ENCODE measurements around the gene ZNF823. TPM values are rescaled to one million over a fixed set of nuclear protein-coding genes. Genes with fewer than 3 reads are reported as not detected.

The ZNF823 gene
- total and polyA plus RNA-seq, 2 of the 13 experiments (the other 11 are each of a cell fraction or from before 2014, with no cell fraction given): 5.7 to 11.7 TPM

DNA sequence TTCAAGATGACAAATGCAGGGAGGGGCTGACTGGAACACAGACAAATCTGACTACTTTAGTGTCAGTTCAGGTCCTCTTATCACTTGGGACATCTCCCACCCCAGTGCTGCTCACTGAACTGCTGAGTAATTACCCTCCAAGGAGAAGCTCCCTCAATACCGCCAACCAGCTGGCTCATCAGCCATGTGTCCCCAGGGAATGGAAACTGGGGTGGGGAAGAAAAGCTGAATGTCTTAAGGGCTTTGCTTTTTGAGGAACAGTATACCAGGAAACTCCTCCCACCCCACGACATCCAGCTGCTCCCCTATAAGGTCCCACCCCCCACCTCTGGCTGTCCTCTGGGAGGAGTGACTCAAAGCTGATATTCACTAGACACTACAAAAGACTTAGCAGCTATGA lies 2.0 kb downstream of the ZNF823 start:
- CTCF ChIA-PET (ENCODE audit: low intra/inter-chr PET ratio, low total read pairs): no interaction called here
- no TSS peak for BruUV-seq (replicated peaks)
- no peaks in the 10 kb centered on the region for H3K27me3 ChIP-seq (ENCODE audit: control insufficient read depth in 1 of 2, insufficient read depth in 2 of 2, low read length in 2 of 2)
- WGBS (ENCODE audit: low lambda C conversion rate): 65% methylated on average over 2 of the region's 2 CpGs
- DNase-seq (ENCODE audit: low spot score): no peak
- H3K4me1 ChIP-seq (ENCODE audit: insufficient read depth, low read length): peaks cover 46% of the 10 kb centered on the region
- in situ Hi-C loops (cut with HindIII; ENCODE audit: extremely low pct_ligation_motif_present, low pct_unique_long_range_greater_than_20kb) (no loop called here), intact Hi-C loops (cut with micrococcal nuclease; ENCODE audit: unreplicated experiment) (loop anchor here (5.0 kb wide), 1 partner anchor 34 kb away; no protein-coding TSS in a partner anchor)
- ATAC-seq: no peak
- TF ChIP-seq, protein P1, sequence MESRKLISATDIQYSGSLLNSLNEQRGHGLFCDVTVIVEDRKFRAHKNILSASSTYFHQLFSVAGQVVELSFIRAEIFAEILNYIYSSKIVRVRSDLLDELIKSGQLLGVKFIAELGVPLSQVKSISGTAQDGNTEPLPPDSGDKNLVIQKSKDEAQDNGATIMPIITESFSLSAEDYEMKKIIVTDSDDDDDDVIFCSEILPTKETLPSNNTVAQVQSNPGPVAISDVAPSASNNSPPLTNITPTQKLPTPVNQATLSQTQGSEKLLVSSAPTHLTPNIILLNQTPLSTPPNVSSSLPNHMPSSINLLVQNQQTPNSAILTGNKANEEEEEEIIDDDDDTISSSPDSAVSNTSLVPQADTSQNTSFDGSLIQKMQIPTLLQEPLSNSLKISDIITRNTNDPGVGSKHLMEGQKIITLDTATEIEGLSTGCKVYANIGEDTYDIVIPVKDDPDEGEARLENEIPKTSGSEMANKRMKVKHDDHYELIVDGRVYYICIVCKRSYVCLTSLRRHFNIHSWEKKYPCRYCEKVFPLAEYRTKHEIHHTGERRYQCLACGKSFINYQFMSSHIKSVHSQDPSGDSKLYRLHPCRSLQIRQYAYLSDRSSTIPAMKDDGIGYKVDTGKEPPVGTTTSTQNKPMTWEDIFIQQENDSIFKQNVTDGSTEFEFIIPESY (CRISPR knock-in tag; IDR thresholded peaks at IDR 0.05): peak; percentile 94
- TF ChIP-seq GABPB1 (CRISPR knock-in tag; IDR thresholded peaks at IDR 0.05): no peak
- H3K79me2 ChIP-seq (ENCODE audit: insufficient read depth, low read length): peaks cover 47% of the 10 kb centered on the region
- POLR2A ChIA-PET: interaction anchor here (1.4 to 2.2 kb wide), 2 partner anchors 30 to 61 kb away, joined by 3 to 7 read pairs; partner anchors contain the start of genes ZNF441 and ZNF491
- no peak overlapping the region for H2AFZ ChIP-seq (ENCODE audit: low read length)
- no peak overlapping the region for H3K27ac ChIP-seq (ENCODE audit: extremely low read length, insufficient read depth, low read length)
- no peaks in the 10 kb centered on the region for H3K9me3 ChIP-seq (ENCODE audit: low read length)
- peak overlapping the region in 1 of 3 experiments; percentile 16; a peak in 2 of 6 replicates for H3K4me3 ChIP-seq (replicated peaks in 1 of 3; ENCODE audit: insufficient read depth in 1 of 3, low read depth in 2 of 3, low read length in 3 of 3)
- H3K9ac ChIP-seq (ENCODE audit: insufficient read depth, low read depth, low read length): no peak overlapping the region
- no peaks in the 10 kb centered on the region for H3K36me3 ChIP-seq (replicated peaks in 1 of 2; ENCODE audit: control insufficient read depth in 1 of 2, insufficient read depth in 2 of 2, low read length in 2 of 2)
- FAIRE-seq: no peak
- peaks cover 4% of the 10 kb centered on the region; the same call in 1 of the 2 replicates for H4K20me1 ChIP-seq (ENCODE audit: insufficient read depth, low read length)
- H3K4me2 ChIP-seq (ENCODE audit: low read depth, low read length): peak overlapping the region; percentile 97

DNA sequence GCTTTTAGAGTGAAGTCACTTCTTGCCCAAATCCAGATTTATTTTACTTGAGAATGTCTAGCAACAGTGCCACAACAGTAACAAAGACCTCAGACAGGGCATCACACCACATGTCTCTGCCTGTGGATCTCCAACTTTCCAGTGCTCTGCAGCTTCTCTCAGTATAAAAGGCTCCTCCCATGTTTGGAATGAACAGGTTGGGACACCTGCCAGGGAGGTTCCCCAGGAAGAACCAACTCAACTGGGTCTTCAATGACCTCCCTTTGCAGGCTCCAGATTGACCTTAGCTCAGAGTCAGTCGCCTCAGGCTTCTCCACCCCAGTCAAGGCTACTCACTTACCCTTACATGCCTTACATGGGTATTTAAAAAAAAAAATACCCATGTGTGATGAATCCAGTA lies 3.4 kb downstream of the ZNF823 start:
- CTCF ChIA-PET (ENCODE audit: low intra/inter-chr PET ratio, low total read pairs): no interaction called here
- 0 out of 5 replicates have a peak, but pooled peaks cover 0 to 3% of the 10 kb centered on the region in 2 experiments for H3K36me3 ChIP-seq (replicated peaks in 1 of 2; ENCODE audit: control insufficient read depth in 1 of 2, insufficient read depth in 2 of 2, low read length in 2 of 2)
- FAIRE-seq (no peak), ATAC-seq (no peak), DNase-seq (ENCODE audit: low spot score) (no peak)
- no peak overlapping the region for H3K27ac ChIP-seq (ENCODE audit: extremely low read length, insufficient read depth, low read length)
- no peaks in the 10 kb centered on the region for H3K9me3 ChIP-seq (ENCODE audit: low read length)
- intact Hi-C loops (cut with micrococcal nuclease; ENCODE audit: unreplicated experiment) (loop anchor here (5.0 kb wide), 1 partner anchor 33 kb away; no protein-coding TSS in a partner anchor), in situ Hi-C loops (cut with HindIII; ENCODE audit: extremely low pct_ligation_motif_present, low pct_unique_long_range_greater_than_20kb) (no loop called here)
- H3K4me3 ChIP-seq (replicated peaks in 1 of 3; ENCODE audit: insufficient read depth in 1 of 3, low read depth in 2 of 3, low read length in 3 of 3): no peak overlapping the region
- WGBS (ENCODE audit: low lambda C conversion rate): 82% methylated on average over 1 of the region's 1 CpG
- peaks cover 4% of the 10 kb centered on the region; the same call in 1 of the 2 replicates for H4K20me1 ChIP-seq (ENCODE audit: insufficient read depth, low read length)
- BruUV-seq (replicated peaks): no TSS peak
- no peak overlapping the region for H2AFZ ChIP-seq (ENCODE audit: low read length)
- peaks cover 46% of the 10 kb centered on the region for H3K4me1 ChIP-seq (ENCODE audit: insufficient read depth, low read length)
- no peak overlapping the region for H3K9ac ChIP-seq (ENCODE audit: insufficient read depth, low read depth, low read length)
- H3K27me3 ChIP-seq (ENCODE audit: control insufficient read depth in 1 of 2, insufficient read depth in 2 of 2, low read length in 2 of 2): no peaks in the 10 kb centered on the region
- H3K79me2 ChIP-seq (ENCODE audit: insufficient read depth, low read length): peaks cover 52% of the 10 kb centered on the region
- H3K4me2 ChIP-seq (ENCODE audit: low read depth, low read length): no peak overlapping the region
- POLR2A ChIA-PET: no interaction called here
- TF ChIP-seq RCOR2 (CRISPR knock-in tag; IDR thresholded peaks at IDR 0.05) (no peak), MEIS1 (CRISPR knock-in tag; IDR thresholded peaks at IDR 0.05; ENCODE audit: borderline replicate concordance) (no peak), PPARG (CRISPR knock-in tag; conservative IDR thresholded peaks at IDR 0.05) (no peak), SP2 (CRISPR knock-in tag; IDR thresholded peaks at IDR 0.05) (no peak), ZNF207 (IDR thresholded peaks at IDR 0.05; ENCODE audit: borderline replicate concordance) (no peak), ZNF777 (CRISPR knock-in tag; IDR thresholded peaks at IDR 0.05) (no peak), ZNF597 (CRISPR knock-in tag; IDR thresholded peaks at IDR 0.05) (no peak), THAP8 (CRISPR knock-in tag; IDR thresholded peaks at IDR 0.05; ENCODE audit: borderline replicate concordance) (no peak)
